GM12874 (cell line): ENCODE data around the gene GJB1.

Experiments used
- TF ChIP-seq, protein P1 (sequence below): IDR thresholded peaks from 2 replicates; pipeline ENCODE4 v1.5.1; 2011; ENCODE audit warnings: low read depth, mild to moderate bottlenecking, control low read depth, low read length, moderate library complexity; ENCODE audit not compliant: insufficient read depth

Gene GJB1

GRCh38 chrX:71216485-71216884 lies 6.5 kb upstream of the GJB1 start:
- TF ChIP-seq, protein P1, sequence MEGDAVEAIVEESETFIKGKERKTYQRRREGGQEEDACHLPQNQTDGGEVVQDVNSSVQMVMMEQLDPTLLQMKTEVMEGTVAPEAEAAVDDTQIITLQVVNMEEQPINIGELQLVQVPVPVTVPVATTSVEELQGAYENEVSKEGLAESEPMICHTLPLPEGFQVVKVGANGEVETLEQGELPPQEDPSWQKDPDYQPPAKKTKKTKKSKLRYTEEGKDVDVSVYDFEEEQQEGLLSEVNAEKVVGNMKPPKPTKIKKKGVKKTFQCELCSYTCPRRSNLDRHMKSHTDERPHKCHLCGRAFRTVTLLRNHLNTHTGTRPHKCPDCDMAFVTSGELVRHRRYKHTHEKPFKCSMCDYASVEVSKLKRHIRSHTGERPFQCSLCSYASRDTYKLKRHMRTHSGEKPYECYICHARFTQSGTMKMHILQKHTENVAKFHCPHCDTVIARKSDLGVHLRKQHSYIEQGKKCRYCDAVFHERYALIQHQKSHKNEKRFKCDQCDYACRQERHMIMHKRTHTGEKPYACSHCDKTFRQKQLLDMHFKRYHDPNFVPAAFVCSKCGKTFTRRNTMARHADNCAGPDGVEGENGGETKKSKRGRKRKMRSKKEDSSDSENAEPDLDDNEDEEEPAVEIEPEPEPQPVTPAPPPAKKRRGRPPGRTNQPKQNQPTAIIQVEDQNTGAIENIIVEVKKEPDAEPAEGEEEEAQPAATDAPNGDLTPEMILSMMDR, result no peak

GRCh38 chrX:71217298-71217697 lies 5.7 kb upstream of the GJB1 start:
- TF ChIP-seq, protein P1, result no peak

DNA sequence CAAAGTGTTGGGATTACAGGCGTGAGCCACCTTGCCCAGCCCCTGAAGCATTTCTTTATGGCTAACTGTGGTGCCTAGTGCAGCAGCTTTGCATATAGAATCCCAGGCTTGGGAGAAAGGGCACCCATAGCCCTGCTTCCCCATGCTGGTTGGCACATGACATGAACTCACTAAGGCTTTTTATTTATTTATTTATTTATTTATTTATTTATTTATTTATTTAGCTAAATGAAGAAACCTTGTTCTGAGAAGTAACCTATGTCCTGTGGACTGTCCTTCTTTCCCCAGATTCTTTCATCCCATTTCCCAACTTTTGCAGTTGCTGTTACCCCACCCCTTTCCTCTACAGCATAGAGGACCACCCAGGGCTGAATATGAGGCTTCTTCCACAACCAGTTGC lies 1.9 kb upstream of the GJB1 start:
- TF ChIP-seq, protein P1, result no peak

DNA sequence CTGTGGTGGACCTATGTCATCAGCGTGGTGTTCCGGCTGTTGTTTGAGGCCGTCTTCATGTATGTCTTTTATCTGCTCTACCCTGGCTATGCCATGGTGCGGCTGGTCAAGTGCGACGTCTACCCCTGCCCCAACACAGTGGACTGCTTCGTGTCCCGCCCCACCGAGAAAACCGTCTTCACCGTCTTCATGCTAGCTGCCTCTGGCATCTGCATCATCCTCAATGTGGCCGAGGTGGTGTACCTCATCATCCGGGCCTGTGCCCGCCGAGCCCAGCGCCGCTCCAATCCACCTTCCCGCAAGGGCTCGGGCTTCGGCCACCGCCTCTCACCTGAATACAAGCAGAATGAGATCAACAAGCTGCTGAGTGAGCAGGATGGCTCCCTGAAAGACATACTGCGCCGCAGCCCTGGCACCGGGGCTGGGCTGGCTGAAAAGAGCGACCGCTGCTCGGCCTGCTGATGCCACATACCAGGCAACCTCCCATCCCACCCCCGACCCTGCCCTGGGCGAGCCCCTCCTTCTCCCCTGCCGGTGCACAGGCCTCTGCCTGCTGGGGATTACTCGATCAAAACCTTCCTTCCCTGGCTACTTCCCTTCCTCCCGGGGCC lies 1.2 kb downstream of the GJB1 start:
- TF ChIP-seq, protein P1, result no peak

DNA sequence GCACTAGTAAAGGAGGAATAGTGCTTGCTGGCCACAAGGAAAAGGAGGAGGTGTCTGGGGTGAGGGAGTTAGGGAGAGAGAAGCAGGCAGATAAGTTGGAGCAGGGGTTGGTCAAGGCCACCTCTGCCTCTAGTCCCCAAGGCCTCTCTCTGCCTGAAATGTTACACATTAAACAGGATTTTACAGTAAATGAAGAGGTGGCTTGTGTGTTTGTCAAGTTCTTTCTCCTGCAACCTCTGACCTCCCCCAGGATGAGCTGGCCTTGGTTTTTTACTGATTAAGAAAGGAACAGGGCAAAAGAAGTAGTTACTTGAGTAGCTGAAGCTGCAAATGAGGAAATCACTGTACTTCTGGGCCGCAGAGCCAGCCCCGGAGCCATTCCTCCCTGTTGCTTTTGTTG lies 2.0 kb downstream of the GJB1 start:
- TF ChIP-seq, protein P1, result no peak

- TF ChIP-seq, protein P1, result no peak
Measured at GRCh38 chrX:71225676-71226075, 2.7 kb downstream of the GJB1 start.

DNA sequence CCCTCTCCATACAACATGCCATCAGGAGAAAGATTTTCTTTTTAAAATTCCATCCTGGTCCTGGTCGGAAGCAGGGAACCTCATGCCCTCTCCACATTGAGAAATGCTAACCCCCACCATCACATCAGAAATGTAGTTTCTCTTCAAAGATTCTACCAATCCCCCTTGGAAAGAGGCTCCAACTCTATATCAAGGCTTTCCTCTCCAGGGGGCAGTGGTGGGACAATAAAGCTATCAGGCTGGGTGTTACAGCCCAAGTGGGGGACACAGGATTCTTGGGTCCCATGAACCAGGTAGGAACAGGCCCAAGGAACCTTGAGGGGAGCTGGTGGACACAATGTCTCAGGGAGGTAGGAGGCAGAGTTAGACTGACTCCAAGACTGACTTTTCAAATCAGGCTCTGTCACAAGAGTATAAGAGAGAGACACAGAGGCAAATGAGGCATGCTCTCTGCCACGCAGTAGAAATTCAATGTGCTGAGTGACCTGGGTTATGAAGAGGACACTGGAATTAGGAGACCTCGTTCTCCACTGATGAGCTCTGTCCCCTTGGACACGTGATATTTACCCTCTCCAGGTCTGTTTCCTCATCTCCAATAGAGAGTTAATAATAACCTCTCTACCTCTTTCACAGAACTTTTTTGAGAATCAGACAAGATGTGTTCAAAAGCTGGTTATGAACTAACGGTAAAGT lies 4.5 kb downstream of the GJB1 start:
- TF ChIP-seq, protein P1, result no peak
